Forelimb muscle (tissue), 1 donor: ENCODE measurements around the gene PDGFB. TPM values are rescaled to one million over a fixed set of nuclear protein-coding genes. Genes with fewer than 3 reads are reported as not detected.

Experiments used
- DNase-seq: peaks from one replicate; pipeline ENCODE4 v3.0.0-alpha.2; 2013; ENCODE audit warnings: low read depth
- polyA plus RNA-seq: library from polyadenylated mRNA; unstranded; fragments of 120-200 nt; gene quantifications from one replicate; pipeline ENCODE4 v1.2.1, GENCODE V29; 2013; ENCODE audit not compliant: insufficient read length

The PDGFB gene
- polyA plus RNA-seq, 1 donor = 18.3 TPM

GRCh38 chr22:39254789-39255298 lies 10.1 kb upstream of the PDGFB start:
- DNase-seq = no peak

- no peak for DNase-seq
Observed at GRCh38 chr22:39254122-39254521, 9.3 kb upstream of the PDGFB start.

GRCh38 chr22:39253435-39254070 lies 8.8 kb upstream of the PDGFB start:
- no peak for DNase-seq

- no peak for DNase-seq
Observed at GRCh38 chr22:39252461-39253434, 8.0 kb upstream of the PDGFB start.

GRCh38 chr22:39251762-39252460 lies 7.1 kb upstream of the PDGFB start:
- DNase-seq = no peak

- DNase-seq = no peak
Observed at GRCh38 chr22:39250838-39251237, 6.1 kb upstream of the PDGFB start.

GRCh38 chr22:39250131-39250530 lies 5.3 kb upstream of the PDGFB start:
- no peak for DNase-seq

GRCh38 chr22:39249086-39249704 lies 4.4 kb upstream of the PDGFB start:
- no peak for DNase-seq

- DNase-seq = no peak
Observed at GRCh38 chr22:39248254-39248653, 3.5 kb upstream of the PDGFB start.

GRCh38 chr22:39247361-39247760 lies 2.6 kb upstream of the PDGFB start:
- DNase-seq = no peak

GRCh38 chr22:39246690-39247332 lies 2.0 kb upstream of the PDGFB start:
- no peak for DNase-seq

GRCh38 chr22:39246217-39246616 lies 1.4 kb upstream of the PDGFB start:
- DNase-seq = no peak

GRCh38 chr22:39245130-39246039 lies 603 bp upstream of the PDGFB start:
- DNase-seq = no peak

GRCh38 chr22:39244136-39244495 lies 666 bp downstream of the PDGFB start:
- no peak for DNase-seq

- DNase-seq = no peak
Observed at GRCh38 chr22:39243439-39244135, 1.2 kb downstream of the PDGFB start.

GRCh38 chr22:39242595-39243438 lies 2.0 kb downstream of the PDGFB start:
- no peak for DNase-seq

- DNase-seq = no peak
Observed at GRCh38 chr22:39241794-39242594, 2.8 kb downstream of the PDGFB start.
